SKM-1 treated with dmso at 0.1 percent for 144 hours (cell line): ENCODE results near the gene SUPT16H.
"Not testable (repeated sequence)": the region's sequence is repeated elsewhere in the genome, so short reads cannot be mapped to it uniquely, and the experiment has no call there.

ENCODE experiments used
- DNase-seq: peaks from one replicate; lab custom pipeline; 2025; ENCODE audit not compliant: unreplicated experiment; lab: John Stamatoyannopoulos, UW

SUPT16H gene

GRCh38 chr14:21383848-21384493, at the start of gene SUPT16H:
TSS of gene SUPT16H (minus strand) at chr14:21384019. CDS start at chr14:21383927, 92 bp downstream.
- DNase-seq, result peak; percentile 61

- no peak for DNase-seq
Measured at GRCh38 chr14:21431126-21431525, 47.3 kb upstream of the SUPT16H start.

- DNase-seq, result no peak
Measured at GRCh38 chr14:21428930-21429329, 45.1 kb upstream of the SUPT16H start.

- no peak for DNase-seq
Measured at GRCh38 chr14:21426692-21427091, 42.9 kb upstream of the SUPT16H start.

- DNase-seq, result no peak
Measured at GRCh38 chr14:21419528-21419927, 35.7 kb upstream of the SUPT16H start.

GRCh38 chr14:21415329-21415728, 31.5 kb upstream of the SUPT16H start:
- no peak for DNase-seq

- DNase-seq, result no peak
Measured at GRCh38 chr14:21414137-21414631, 30.4 kb upstream of the SUPT16H start.

- DNase-seq, result no peak
Measured at GRCh38 chr14:21408147-21408546, 24.3 kb upstream of the SUPT16H start.

- no peak for DNase-seq
Measured at GRCh38 chr14:21406213-21406612, 22.4 kb upstream of the SUPT16H start.

- no peak for DNase-seq
Measured at GRCh38 chr14:21405097-21405496, 21.3 kb upstream of the SUPT16H start.

GRCh38 chr14:21399311-21399870, 15.6 kb upstream of the SUPT16H start:
- no peak for DNase-seq

GRCh38 chr14:21398901-21399300, 15.1 kb upstream of the SUPT16H start:
- no peak for DNase-seq

- DNase-seq, result no peak
Measured at GRCh38 chr14:21395450-21395849, 11.6 kb upstream of the SUPT16H start.

GRCh38 chr14:21385188-21385904, 1.5 kb upstream of the SUPT16H start:
- peak; percentile 53 for DNase-seq

- DNase-seq, result no peak
Measured at GRCh38 chr14:21384494-21384851, 654 bp upstream of the SUPT16H start.

GRCh38 chr14:21382886-21383847, 652 bp downstream of the SUPT16H start:
- DNase-seq, result no peak

GRCh38 chr14:21382095-21382494, 1.7 kb downstream of the SUPT16H start:
- no peak for DNase-seq

- DNase-seq, result no peak
Measured at GRCh38 chr14:21379338-21379737, 4.5 kb downstream of the SUPT16H start.

- DNase-seq, result no peak
Measured at GRCh38 chr14:21373980-21374379, 9.8 kb downstream of the SUPT16H start.

GRCh38 chr14:21372814-21373213, 11.0 kb downstream of the SUPT16H start:
- not testable (repeated sequence) for DNase-seq
